Medulla oblongata (tissue), 1 donor: ENCODE measurements around the gene ATOH8.

Source experiments
- DNase-seq: peaks from one replicate; pipeline ENCODE4 v3.0.0-alpha.2; 2015; ENCODE audit errors: extremely low spot score

ATOH8 gene

DNA sequence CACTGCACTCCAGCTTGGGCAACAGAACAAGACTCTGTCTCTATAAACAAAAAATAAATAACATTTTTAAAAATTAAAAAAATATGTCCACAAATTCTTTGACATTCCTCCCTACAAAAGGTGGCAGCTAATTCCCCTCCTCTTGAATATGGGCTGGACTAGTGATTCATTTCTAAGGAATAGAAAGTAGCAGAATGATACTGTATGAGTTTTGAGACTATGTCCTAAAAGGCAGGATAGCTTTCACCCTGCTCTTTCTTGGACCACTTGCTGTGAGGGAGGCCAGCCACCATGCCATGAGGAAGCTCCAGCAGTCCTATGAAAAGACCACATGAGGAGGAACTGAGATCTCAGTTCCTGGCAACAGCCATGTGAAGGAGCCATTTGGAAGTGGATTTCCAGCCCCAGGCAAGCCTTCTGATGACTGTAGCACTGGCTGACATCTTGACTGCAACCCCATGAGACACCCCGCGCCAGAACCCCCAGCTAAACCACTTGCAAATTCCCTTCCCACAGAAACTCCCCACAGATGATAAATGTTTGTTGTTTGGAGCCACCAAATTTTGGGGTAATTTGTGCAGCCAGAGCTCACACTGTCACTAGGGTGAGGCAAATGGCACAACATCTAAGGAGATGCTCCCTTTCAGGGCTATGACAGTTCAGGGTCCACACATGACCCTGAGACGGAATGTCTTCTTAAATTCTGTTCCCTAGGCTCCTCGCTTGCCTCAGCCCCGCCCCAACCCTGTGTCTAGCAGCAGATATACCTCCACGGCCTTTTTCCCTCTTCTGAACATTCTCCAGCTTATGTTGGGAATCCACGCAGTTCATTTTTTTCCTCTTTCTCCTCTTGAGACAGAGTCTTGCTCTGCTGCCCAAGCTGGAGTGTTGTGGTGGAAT, 17.1 kb upstream of the ATOH8 start:
- DNase-seq = no peak

DNA sequence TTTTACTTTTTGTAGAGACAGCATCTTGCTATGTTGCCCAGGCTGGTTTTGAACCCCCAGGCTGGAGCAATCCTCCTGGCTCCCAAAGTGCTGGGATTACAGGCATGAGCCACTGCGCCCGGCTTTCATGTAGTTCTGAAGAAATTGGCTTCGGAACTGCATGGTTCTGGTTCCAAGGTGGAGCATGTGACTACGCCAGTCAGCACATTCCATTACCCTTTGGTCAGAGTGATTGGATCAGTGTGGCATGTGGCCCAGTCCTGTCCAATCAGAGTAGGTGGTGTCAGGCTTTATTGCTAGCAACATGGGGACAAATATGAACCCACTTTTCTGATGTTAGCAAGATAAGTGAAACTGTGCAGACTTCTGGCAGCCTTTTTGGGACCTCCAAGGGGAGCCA, 16.3 kb upstream of the ATOH8 start:
- DNase-seq = no peak

DNA sequence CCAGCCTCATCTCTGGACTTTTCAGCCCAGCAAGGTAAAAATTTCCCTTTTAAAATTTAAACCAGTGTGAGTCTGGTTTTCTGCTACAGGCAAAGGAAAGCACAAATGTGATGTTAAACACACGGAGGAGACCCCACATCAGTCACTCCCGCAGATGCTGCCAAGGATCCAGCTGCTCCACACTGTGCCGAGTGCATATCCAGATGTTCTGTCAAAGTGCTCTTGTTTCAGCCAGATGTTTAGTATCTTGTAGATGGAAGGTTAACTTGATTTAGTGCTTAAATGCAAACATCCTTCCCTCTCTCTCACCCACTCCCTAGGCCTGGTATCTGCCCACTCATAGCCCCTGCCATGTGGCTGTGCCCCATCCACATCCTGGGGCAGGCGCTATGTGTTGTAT, 15.8 kb upstream of the ATOH8 start:
- no peak for DNase-seq

DNA sequence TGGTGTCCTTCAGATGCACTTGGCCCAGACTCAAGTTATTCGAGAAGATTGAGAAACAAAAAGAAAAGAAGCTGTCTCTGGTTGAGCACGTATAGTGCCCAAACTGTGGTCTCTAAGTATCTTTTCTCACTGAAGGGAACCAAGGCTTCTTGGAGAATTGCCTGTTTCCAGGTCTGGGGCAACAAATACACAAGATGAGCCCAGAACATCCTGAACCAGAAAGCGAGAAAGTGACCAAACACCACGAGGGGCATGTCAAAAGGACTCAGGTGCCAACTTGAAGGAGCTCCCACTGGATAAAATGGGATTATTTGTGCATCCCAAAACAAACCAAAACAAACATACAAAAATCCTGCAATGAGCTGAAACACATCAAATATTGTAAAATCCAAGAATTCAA, 13.6 kb upstream of the ATOH8 start:
- DNase-seq = no peak

DNA sequence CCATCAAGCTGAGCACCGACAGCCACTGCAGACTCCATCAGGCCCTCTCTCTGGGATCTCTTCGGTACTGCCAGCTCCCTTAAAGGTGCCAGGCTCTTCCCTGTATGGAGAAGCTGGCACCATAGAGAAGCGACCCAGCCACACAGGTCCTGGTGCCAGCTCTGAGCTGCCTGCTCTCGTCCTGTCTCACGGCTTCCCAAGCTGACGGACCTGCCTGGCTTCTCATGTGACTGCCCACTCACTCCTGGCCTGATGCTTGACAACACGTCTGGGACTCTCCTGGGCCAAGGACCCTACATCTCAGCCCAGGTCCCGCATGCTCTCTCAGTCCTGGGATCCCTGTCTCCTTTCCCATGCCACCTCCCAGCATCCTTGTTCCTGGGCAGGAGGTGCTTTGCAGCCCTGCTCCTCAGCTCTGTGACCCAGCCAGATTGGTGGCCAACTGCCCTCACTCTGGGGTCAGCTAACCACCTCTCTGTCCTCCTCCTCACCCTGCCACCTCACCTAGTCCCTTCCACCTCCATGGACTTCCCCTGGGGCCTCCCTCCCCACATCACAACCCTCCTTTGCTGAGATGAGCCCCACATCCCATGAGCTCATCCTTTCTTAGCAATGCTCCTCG, 12.5 kb upstream of the ATOH8 start:
- peak; percentile 52 for DNase-seq

DNA sequence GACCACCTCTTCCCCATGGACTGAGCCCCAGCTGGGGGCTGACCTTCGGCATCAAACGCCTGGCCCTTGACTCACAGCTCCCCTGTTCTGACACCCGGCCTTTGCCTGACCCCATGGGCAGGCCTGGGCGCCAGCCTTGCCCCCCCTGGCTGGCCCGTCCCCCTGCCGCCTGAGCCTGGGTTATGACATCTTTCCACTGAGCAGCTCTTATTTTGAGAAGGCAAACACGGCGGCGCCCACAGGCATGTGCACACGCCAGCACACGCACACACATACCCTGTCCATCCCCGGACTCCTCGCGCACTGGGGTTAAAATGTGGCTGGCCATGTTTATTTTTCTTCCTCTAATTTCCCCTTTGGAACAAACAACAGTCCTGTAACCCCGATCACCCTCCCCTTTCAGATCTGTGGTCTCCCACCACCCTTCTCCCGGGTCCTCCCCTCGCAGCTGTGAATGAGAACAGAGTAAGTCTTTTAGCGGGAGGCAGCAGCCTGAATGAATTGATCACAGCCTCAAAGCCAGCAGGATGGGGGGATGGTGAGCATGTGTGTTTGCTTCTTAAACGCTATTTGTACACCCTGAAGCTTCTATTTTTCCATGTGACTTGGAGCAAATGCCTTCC, 11.8 kb upstream of the ATOH8 start:
- DNase-seq = peak; percentile 89

DNA sequence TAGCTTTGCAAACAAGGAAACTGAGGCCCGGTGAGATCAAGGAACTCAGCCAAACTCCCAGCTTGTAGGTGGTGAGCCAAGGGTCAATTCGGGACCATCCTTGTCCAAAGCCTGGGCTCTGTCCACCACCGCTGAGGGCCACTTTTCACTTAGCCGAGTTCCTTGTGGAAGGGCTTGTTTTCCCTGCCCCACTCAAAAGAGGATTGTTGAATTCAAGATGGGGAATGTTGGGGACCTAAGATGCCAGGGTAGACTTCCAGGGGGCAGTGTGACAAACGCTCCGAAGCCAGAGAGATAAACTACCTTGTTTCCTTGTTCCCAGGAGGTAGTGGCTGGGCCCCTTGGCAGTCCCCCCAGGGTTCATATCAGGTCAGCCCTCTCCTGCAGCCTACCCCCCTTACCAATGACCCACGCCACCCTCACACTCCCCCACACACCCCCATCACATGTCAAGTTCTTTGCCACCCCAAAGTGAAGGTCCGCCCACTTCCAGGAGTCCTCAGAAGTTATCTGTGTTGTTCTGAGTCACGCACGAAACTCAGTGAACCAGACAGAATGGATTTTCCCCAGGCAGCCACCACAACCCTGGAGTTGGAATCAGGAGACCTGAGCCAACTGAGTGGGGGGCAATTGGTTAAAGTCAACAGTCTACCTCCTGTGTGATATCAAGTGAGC, 10.3 kb upstream of the ATOH8 start:
- no peak for DNase-seq

DNA sequence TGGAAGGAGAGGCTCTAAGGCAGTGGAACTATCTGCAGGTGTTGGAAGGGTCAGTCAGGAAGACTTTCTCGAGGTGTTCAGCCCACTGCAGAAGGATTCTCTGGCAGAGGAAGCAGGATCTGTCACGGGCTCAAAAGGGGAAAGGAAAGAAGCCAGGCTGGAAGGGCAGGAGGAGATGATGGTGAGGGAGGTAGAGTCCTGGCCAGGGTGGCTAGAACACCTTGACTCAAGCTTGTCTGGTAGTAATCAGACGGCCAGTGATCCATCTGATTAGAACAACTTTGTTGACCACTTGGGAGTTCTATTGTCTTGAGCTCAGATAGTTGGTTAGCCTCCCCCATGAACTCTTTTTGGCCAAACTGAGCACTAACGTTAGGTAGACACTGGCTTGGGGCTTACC, 9.7 kb upstream of the ATOH8 start:
- no peak for DNase-seq

DNA sequence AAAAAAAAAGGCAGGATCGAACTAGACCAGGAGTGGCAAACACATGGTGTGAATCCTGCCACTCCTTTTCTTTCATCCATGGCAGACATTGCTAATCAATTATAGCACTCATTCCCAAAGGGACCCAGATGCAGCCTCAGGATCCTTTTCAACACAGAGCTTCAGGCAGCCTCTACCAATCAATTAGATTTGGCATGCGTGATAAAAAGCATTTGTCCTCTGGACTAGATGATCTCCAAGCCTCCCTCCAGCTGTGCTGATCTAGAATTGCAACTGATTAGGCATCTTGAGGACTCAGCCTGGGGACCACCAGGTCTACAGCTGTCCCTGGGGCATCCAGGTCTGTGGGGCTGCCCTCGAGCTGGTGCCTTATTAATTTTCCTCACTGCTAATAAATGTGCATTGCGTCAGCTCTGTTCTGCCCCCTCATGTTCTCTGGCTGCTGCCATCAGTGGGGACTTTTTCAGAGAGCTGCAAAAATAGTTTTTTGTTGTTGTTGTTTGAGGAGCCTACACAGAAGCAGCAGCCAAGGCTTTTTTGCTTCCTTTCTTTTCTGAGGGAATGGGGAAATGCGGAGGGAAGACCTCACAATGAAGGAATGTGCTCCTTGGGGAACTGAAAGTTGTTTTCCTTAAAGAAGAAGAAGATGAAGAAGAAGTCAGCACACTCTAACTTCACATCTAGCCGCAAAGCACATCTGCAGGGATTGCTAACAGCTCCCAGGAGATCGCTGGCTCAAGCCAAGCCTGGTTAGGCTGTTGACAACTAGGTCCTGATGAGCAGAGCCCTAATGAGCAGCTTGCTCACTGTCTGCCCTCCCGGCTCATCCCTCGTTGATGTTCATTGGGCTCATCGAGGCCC, 8.8 kb upstream of the ATOH8 start:
- DNase-seq = peak; percentile 67

DNA sequence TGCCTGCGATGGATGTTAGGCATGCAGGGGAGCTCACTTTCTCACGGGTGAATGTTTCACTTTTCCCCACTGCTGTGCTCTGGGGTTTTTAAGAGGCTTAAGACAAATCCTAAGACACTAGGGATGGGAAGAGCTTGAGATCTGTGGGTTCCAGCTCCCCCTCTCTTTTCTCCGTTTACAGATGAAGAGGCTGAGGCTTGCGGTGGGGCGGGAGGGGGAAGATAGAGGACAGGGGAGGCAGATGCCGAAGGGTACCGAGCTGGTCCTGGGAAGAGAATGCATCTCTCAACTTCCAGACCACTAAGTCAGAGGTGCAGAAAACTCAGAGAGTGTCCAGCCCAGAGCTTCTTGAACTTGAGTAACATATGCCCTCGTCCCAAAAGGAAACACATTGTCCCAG, 8.2 kb upstream of the ATOH8 start:
- DNase-seq = no peak

DNA sequence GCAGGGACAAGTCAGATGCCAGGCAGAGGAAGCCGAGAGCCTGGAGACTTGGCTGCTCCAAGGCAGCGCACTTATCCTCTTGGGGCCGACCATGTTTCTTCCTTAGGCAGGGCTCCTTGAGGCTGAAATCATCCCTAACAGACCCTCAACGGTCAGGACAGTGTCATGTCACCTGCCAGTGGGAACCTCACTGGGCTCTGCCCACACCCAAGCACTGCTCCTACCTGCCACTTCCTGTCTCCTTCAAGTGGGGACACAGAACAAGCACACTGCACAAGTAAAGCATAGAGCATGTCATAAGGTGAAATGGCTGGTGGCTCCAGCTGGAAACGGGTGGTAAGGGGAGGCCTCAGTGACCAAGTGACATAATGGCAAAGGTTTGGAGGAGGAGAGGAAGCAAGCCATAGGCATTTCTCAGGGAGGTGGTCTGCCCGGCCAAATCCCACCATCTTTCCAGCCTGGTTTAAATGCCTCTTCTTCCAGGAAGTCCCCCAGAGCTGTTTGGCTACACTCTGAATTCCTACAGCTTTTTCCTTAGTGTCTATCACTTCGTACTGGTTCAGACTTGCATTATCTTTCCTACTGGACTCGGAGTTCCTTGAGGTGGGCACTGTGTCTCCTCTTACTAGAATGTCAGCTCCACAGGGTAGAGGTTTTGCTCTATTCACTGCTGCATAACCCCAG, 7.3 kb upstream of the ATOH8 start:
- DNase-seq = no peak

DNA sequence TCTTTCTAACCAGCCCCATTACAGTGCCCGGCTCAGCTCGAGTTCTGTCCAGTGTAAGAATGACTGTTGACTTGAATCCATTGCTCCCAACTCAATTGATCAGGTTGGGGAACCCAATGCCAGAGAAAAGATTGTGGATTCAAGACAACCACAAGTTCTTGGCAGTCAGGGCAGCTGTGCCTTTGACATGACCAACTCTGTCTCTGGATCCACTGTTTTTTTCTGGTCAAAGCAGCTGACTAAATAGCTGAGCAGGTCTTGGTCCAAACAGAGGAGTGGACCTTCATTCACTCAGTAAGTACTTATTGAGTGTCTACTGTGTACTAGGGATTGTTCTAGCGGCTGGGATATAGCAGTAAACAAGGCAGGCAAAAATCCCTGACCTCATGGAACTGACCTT, 6.3 kb upstream of the ATOH8 start:
- no peak for DNase-seq

DNA sequence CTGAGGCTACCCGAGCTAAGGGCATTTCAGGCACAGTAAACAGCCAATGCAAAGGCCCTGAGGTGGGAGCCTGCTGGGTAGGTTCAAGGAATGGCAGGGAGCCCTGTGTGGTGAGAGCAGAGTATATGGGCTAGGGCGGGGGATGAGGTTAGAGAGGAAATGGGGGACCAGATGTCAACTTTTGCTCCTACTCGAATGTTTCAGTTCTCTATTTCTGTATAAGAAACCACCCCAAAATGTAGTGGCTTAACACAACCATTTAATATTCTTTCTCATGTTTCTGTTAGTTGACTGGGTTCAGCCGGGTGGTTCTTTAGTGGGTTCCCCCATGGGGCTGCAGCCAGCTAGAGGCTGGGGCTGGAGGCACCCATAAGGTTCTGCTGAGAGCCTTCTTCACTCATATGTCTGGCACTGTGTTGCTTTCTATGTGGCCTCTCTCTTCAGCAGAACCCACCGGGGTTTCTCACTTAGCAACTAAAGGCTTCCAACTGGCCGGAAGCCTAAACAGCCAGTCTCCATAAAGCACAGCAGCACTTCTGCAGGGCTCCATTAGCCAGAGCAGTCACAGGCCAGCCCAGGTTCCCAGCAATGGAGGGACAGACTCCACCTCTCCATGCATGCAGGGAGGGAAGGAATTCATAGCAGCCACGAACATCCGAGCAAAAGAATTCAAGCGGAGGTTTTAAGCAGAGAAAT, 5.6 kb upstream of the ATOH8 start:
- no peak for DNase-seq

DNA sequence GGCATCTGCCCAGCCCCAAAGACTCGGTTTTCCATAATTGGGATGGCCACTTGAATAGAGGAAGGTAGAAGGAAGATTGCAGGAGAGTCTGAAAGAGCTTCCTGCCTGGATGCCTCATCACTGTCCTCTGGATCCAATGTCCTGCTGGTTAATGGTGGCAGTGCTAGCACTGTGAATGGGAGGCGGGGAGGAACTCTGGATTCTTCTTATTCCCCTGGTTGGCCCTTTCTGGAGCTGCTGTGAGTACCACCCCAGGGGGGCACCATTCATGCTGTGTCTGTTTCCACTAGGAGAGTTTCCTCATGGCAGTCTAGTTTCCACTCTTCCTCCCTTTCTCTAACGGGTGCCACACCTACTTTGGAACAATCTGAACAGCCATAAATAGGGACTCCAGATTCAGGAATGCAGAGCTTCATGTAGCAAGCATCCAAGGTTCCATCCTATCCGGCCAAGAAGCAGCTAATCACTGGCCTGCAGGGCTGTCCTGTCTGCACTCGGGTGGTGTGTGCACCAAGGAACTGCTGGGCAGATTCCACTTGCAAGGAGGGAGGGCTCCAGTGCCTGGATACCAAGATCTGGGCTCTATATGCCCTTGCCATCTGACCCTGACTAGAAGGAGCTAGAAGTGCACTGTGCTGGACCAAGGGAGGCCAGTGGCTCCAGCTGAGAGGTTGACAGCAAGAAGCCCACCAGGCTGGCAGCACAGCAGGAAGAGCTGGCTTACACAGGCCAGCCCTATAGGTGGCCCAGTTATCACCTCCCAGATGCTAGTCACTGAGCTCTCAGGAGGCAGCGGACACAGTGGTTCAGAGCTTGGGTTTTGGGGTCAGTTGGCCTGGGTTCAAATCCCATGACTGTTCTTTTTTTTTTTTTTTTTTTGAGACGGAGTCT, 4.6 kb upstream of the ATOH8 start:
- no peak for DNase-seq

DNA sequence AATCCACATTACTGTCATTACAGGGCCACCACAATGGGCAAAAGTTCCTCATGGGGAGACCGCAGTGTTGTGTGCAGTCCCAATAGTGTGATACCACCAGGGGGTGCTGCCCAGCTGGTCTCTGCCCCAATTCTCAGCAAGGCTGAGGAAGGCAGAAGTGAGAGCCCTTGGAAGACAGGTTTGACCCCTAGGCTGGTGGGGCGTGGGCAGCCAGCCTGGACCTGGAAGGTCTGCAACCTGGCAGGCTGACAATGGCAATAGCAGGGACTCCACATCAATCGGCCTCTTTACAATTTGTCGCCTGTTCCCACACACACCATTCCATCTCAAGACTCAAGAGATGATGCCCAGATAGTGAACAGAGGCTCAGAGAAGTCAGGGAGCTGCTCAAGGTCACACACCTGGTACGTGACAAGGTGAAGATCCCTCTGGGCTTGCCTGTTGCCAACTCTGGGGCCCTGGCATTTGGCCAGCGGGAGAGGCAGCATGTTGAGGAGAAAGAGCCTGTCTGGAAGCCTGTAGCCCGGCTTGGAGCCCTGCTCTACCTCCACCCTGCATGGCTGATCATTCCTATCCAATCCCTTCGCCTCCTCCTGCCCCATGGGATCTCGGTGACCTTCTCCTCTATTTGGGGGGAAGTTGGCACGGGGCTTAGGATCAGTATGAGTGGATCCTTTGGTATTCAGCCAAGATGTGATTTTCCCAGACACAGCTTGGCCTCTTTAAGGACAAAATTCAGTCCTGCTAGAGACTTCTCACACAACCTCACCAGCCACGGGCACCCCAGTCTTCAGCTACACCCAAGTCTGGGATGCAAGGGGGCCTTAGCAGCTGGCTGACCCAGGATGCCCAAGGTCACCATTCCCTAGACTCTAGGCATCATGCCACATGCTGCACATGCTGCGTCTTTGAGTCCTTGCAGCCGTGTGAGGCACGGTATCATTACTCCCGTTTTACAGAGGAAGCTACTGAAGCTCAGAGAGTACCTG, 2.9 kb upstream of the ATOH8 start:
- DNase-seq = peak; percentile 85

DNA sequence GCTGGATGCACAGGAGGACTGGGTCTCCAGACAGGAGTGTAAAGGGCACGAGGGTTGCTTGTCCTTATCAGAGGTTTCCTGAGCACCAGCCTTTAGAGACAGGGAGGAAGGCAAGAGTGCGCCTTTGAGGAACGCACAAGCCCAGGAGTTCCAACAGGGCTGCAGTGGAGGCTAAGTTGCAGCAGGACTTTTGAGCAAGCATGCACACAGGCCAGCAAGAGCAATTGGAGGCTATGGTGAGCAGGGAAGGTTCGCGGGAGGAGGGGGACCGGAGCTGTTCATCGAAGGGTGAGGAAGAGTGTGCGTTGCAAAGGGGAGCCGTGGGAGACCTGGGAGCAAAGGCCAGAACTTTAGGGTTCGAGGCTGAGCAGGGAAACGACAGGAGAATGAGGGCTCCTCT, 2.2 kb upstream of the ATOH8 start:
- DNase-seq = no peak

DNA sequence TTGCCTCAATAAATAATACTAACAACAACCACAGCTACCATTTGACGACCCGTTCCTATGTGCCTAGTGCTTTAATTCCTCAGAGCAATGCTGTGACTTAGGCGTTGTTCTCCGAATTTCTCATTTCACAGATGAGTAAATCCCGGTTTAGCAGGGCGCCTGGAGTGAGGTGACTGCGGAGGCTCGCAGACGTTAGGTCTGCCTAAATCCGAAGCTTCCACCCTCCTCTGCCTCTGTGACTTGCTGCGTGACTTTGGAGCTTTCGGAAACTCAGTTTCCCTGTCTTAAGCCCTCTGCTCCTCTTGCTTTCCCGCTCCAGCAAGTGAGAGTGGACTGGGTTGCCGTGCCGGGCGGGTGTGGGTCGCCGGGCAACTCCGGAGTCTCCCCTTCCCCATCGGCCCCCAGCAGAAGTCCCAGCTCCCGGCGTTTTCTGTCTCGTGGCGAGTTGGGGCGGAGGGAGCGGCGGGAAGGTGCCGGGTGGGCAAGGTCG, 711 bp upstream of the ATOH8 start:
- no peak for DNase-seq
